Natural killer cell (primary cell): ENCODE data around the gene HINT2. TPM values are rescaled to one million over a fixed set of nuclear protein-coding genes. Genes with fewer than 3 reads are reported as not detected.

Experiments
- ATAC-seq, 3 donors: fragments of 150-1000 bp in 2 of 3; fragments of 200-7000 bp in 1 of 3; cut with Tn5 transposase; 1 replicate in 1 of 3; 2 replicates in 2 of 3; pipeline ENCODE4 v1.10.0; 2021; ENCODE audit warnings: mild to moderate bottlenecking in 2 of 3, moderate library complexity in 2 of 3
- DNase-seq, 2 donors: peaks; one replicate each; pipeline versions ENCODE4 v3.0.0 to v3.0.0-alpha.2; 2013 to 2021; ENCODE audit warnings: mixed read lengths in 1 of 2
- H3K27ac ChIP-seq: one replicate; pipeline ENCODE4 v1.5.1; 2013; ENCODE audit warnings: mild to moderate bottlenecking, low read length
- H3K27me3 ChIP-seq: one replicate; pipeline ENCODE4 v1.6.1; 2013; ENCODE audit warnings: low read length; ENCODE audit not compliant: control insufficient read depth, insufficient read depth
- H3K36me3 ChIP-seq: one replicate; pipeline ENCODE4 v1.6.1; 2013; ENCODE audit warnings: low read length; ENCODE audit not compliant: control insufficient read depth, insufficient read depth
- H3K4me1 ChIP-seq: one replicate; pipeline ENCODE4 v1.6.1; 2013; ENCODE audit warnings: low read length; ENCODE audit not compliant: control insufficient read depth, insufficient read depth
- H3K4me3 ChIP-seq: one replicate; pipeline ENCODE4 v1.5.1; 2013; ENCODE audit warnings: low read length
- H3K9me3 ChIP-seq: one replicate; pipeline ENCODE4 v1.6.1; 2013; ENCODE audit warnings: low read length; ENCODE audit not compliant: control insufficient read depth, insufficient read depth
- H3K27ac Mint-ChIP-seq, 2 donors: one replicate each; pipeline ENCODE4 v1.8.0; 2022; ENCODE audit warnings: mild to moderate bottlenecking in 2 of 2, mixed read lengths in 2 of 2, moderate library complexity in 1 of 2
- H3K27me3 Mint-ChIP-seq, 2 donors: one replicate each; pipeline ENCODE4 v1.8.0; 2022; ENCODE audit warnings: low read depth in 2 of 2, mixed read lengths in 2 of 2
- H3K36me3 Mint-ChIP-seq: one replicate; pipeline ENCODE4 v1.8.0; 2022; ENCODE audit warnings: mixed read lengths
- H3K4me1 Mint-ChIP-seq, 2 donors: one replicate each; pipeline ENCODE4 v1.8.0; 2022; ENCODE audit warnings: mixed read lengths in 2 of 2
- H3K4me3 Mint-ChIP-seq: one replicate; pipeline ENCODE4 v1.8.0; 2022; ENCODE audit warnings: mild to moderate bottlenecking, moderate library complexity, mixed read lengths
- H3K9me3 Mint-ChIP-seq, 2 donors: one replicate each; pipeline ENCODE4 v1.8.0; 2022; ENCODE audit warnings: mixed read lengths in 2 of 2
- CTCF ChIP-seq: fragments of 200-600 bp; IDR thresholded peaks from one replicate; pipeline ENCODE4 v1.8.0; 2022; ENCODE audit warnings: antibody characterized with exemption
- WGBS: methylation state at CpG from one replicate; pipeline ENCODE4 v1.1.7; 2013; ENCODE audit warnings: missing lambda C conversion rate; ENCODE audit not compliant: insufficient coverage; 5-methylcytosine and 5-hydroxymethylcytosine counted together
- intact Hi-C: fragments of 100-400 bp; cut with micrococcal nuclease; formaldehyde crosslinking; loops from one replicate; pipeline ENCODE4 v1.14.2; 2022
- total RNA-seq, 4 donors: library from RNA; stranded (reverse); fragments of 120-200 nt in 1 of 4; gene quantifications; one replicate each; pipeline versions ENCODE4 v1.2.3 to v1.2.4, GENCODE V29; 2013 to 2022

HINT2 gene
- total RNA-seq, 3 donors from 2014 or later (not counting 1 experiment from before 2014, with no cell fraction given), result 25.8 to 27.5 (median 25.9) TPM

GRCh38 chr9:35813434-35814105, 1.3 kb downstream of the HINT2 start:
- Histone ChIP-seq H3K36me3 (no peaks in the 10 kb centered on the region), H3K27ac (peak overlapping the region; percentile 82), H3K9me3 (no peaks in the 10 kb centered on the region), H3K4me1 (peaks cover 38% of the 10 kb centered on the region), H3K27me3 (no peaks in the 10 kb centered on the region), H3K4me3 (no peak overlapping the region)
- no peak for TF ChIP-seq CTCF
- 91% methylated on average over 10 of the region's 10 CpGs for WGBS
- Mint-ChIP-seq H3K4me1 (peaks cover 43 to 53% of the 10 kb centered on the region in 2 donors), H3K36me3 (no peaks in the 10 kb centered on the region), H3K4me3 (peak overlapping the region; percentile 98), H3K27ac (peak overlapping the region; percentile 96 to 98), H3K27me3 (no peaks in the 10 kb centered on the region), H3K9me3 (no peaks in the 10 kb centered on the region)
- DNase-seq (peak in 1 of 2 donors; percentile 14), ATAC-seq (no peak)
- intact Hi-C loops, result loop anchor here (2.0 to 10.0 kb wide), 3 partner anchors 81 to 699 kb away; partner anchors contain the start of genes ATOSB, CREB3 and TLN1

- no peaks in the 10 kb centered on the region for H3K9me3 Mint-ChIP-seq
- intact Hi-C loops, result loop anchor here (10.0 kb wide), 2 partner anchors 333 to 697 kb away; partner anchors contain the start of gene ATOSB
- H3K4me3 Mint-ChIP-seq, result peak within 1 kb of the TSS; percentile 92
- TF ChIP-seq CTCF, result no peak
- Histone ChIP-seq H3K4me3 (peak within 1 kb of the TSS; percentile 33), H3K27ac (peak within 1 kb of the TSS; percentile 70), H3K4me1 (peaks cover 38% of the 10 kb centered on the region), H3K36me3 (no peaks in the 10 kb centered on the region), H3K27me3 (no peaks in the 10 kb centered on the region), H3K9me3 (no peaks in the 10 kb centered on the region)
- DNase-seq (peak; percentile 93 to 99), ATAC-seq (peak; percentile 64 to 80 (median 71))
- H3K4me1 Mint-ChIP-seq, result peaks cover 43 to 49% of the 10 kb centered on the region in 2 donors
- H3K36me3 Mint-ChIP-seq, result no peaks in the 10 kb centered on the region
- 2% methylated on average over 27 of the region's 28 CpGs for WGBS
- H3K27ac Mint-ChIP-seq, result peak within 1 kb of the TSS; percentile 95 to 98
- H3K27me3 Mint-ChIP-seq, result no peaks in the 10 kb centered on the region
These were observed 2.7 kb downstream of the HINT2 start, which contains the start of gene SPAG8 for GRCh38 chr9:35812025-35812602. TSS of gene SPAG8 (minus strand) at chr9:35812262. CDS start at chr9:35812147, 115 bp downstream.

GRCh38 chr9:35811381-35812024, 3.3 kb downstream of the HINT2 start:
- peak overlapping the region; percentile 33 for H3K4me3 ChIP-seq
- ATAC-seq, result no peak
- H3K27ac ChIP-seq, result peak overlapping the region; percentile 70
- H3K9me3 ChIP-seq, result no peaks in the 10 kb centered on the region
- no peak for DNase-seq
- WGBS, result 14% methylated on average over 12 of the region's 12 CpGs
- no peaks in the 10 kb centered on the region for H3K36me3 Mint-ChIP-seq
- H3K27me3 ChIP-seq, result no peaks in the 10 kb centered on the region
- H3K4me1 ChIP-seq, result peaks cover 38% of the 10 kb centered on the region
- H3K27me3 Mint-ChIP-seq, result no peaks in the 10 kb centered on the region
- no peaks in the 10 kb centered on the region for H3K9me3 Mint-ChIP-seq
- H3K36me3 ChIP-seq, result peaks cover 3% of the 10 kb centered on the region
- H3K4me3 Mint-ChIP-seq, result peak overlapping the region; percentile 92
- no peak for TF ChIP-seq CTCF
- H3K4me1 Mint-ChIP-seq, result peaks cover 43 to 47% of the 10 kb centered on the region in 2 donors
- peak overlapping the region; percentile 95 to 98 for H3K27ac Mint-ChIP-seq
- intact Hi-C loops, result loop anchor here (10.0 kb wide), 2 partner anchors 333 to 697 kb away; partner anchors contain the start of gene ATOSB
